PC-3 (cell line): ENCODE measurements around the gene GMPPB.

Experiments
- CTCF ChIP-seq: fragments of 300-600 bp; sonication (generic); conservative IDR thresholded peaks from 2 replicates; pipeline ENCODE4 v1.5.1; 2017; ENCODE audit warnings: antibody characterized with exemption, low read depth, mild to moderate bottlenecking, low read length
- EZH2phosphoT487 ChIP-seq: fragments of 300-600 bp; sonication (generic); IDR thresholded peaks from 2 replicates; pipeline ENCODE4 v1.6.1; 2018; ENCODE audit warnings: mild to moderate bottlenecking, antibody characterized with exemption, low read length, borderline replicate concordance

- TF ChIP-seq CTCF: no peak
- TF ChIP-seq EZH2phosphoT487: no peak
These were observed 23.7 kb downstream of the GMPPB start for GRCh38 chr3:49700014-49700413.
